SH-SY5Y (cell line): ENCODE data around the gene RBFOX2.
A peak's percentile ranks its signal among the peaks of the same experiment; 100 is the strongest.

Experiments used
- GATA2 ChIP-seq: IDR thresholded peaks from 2 replicates; pipeline ENCODE4 v1.6.1; 2011; ENCODE audit warnings: mild to moderate bottlenecking, low read depth, low read length
- GATA3 ChIP-seq: IDR thresholded peaks from 2 replicates; pipeline ENCODE4 v1.6.1; 2011; ENCODE audit warnings: low read depth, mild to moderate bottlenecking, low read length, moderate library complexity

- TF ChIP-seq GATA2 (no peak), GATA3 (peak; percentile 58)
Observed at GRCh38 chr22:35957589-35957988, 71.0 kb downstream of the RBFOX2 start.
